Calu3 (cell line): ENCODE measurements around the gene TP53TG5. TPM values are rescaled to one million over a fixed set of nuclear protein-coding genes. Genes with fewer than 3 reads are reported as not detected.
A peak's percentile ranks its signal among the peaks of the same experiment; 100 is the strongest.

Source experiments
- BruUV-seq: library from RNA; stranded (reverse); fragments of 400-500 nt; replicated peaks from 2 replicates; lab custom pipeline; 2021; lab: Mats Ljungman, UMichigan
- CTCF ChIA-PET: fragments of 300-600 bp; sonication (Branson Sonifier 250); formaldehyde crosslinking; loops from one replicate; lab custom pipeline; 2022; ENCODE audit warnings: antibody characterized with exemption; lab: Charles Lee
- DNase-seq: peaks from one replicate; pipeline ENCODE4 v3.0.0; 2022
- H3K27ac Mint-ChIP-seq: one replicate; pipeline ENCODE4 v1.8.0; 2022; ENCODE audit warnings: mixed read lengths; ENCODE audit not compliant: unreplicated experiment
- H3K27me3 Mint-ChIP-seq: one replicate; pipeline ENCODE4 v1.8.0; 2022; ENCODE audit warnings: mixed read lengths; ENCODE audit not compliant: unreplicated experiment
- H3K36me3 Mint-ChIP-seq: one replicate; pipeline ENCODE4 v1.8.0; 2022; ENCODE audit warnings: mild to moderate bottlenecking, moderate library complexity, mixed read lengths; ENCODE audit not compliant: insufficient read depth, unreplicated experiment
- H3K4me1 Mint-ChIP-seq: one replicate; pipeline ENCODE4 v1.8.0; 2022; ENCODE audit warnings: mild to moderate bottlenecking, low read depth, mixed read lengths; ENCODE audit not compliant: unreplicated experiment
- H3K4me3 Mint-ChIP-seq: one replicate; pipeline ENCODE4 v1.8.0; 2022; ENCODE audit warnings: mild to moderate bottlenecking, low read depth, moderate library complexity, mixed read lengths; ENCODE audit not compliant: unreplicated experiment
- H3K9me3 Mint-ChIP-seq: one replicate; pipeline ENCODE4 v1.8.0; 2022; ENCODE audit warnings: low read depth, mixed read lengths; ENCODE audit not compliant: unreplicated experiment
- CTCF ChIP-seq: fragments of 200-600 bp; IDR thresholded peaks from one replicate; pipeline ENCODE4 v1.8.0; 2022; ENCODE audit warnings: antibody characterized with exemption; ENCODE audit not compliant: unreplicated experiment
- intact Hi-C: fragments of 100-400 bp; cut with micrococcal nuclease; formaldehyde crosslinking; loops from one replicate; pipeline ENCODE4 v1.10.0; 2022; ENCODE audit not compliant: unreplicated experiment
- total RNA-seq: library from RNA; stranded (reverse); gene quantifications from 2 replicates; pipeline ENCODE4 v1.2.3, GENCODE V29; 2022

Gene TP53TG5
- total RNA-seq, 1 experiment from 2014 or later, result 0.52 TPM

DNA sequence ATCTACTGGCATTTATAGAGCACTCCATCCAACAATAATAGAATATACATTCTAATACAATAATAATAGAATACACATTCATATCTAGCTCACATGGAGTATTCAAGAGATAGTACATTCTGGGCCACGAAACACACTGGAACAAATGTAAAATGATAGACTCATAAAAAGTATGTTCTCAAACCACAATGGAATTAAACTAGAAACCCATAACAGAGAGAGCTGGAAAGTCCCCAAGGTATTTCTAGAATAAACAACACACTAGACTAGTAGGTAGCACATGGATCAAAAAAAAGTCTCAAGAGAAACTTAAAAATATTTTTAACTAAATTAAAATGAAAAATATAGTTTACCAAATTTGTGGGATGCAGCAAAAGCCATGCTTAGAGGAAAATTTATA lies 9.1 kb upstream of the TP53TG5 start:
- BruUV-seq, result no TSS peak
- no peaks in the 10 kb centered on the region for H3K4me1 Mint-ChIP-seq
- H3K9me3 Mint-ChIP-seq, result no peaks in the 10 kb centered on the region
- CTCF ChIA-PET, result interaction anchor here (1.1 kb wide), 1 partner anchor 13 kb away, joined by 3 read pairs; no protein-coding TSS in a partner anchor
- no peak for TF ChIP-seq CTCF
- no peak for DNase-seq
- H3K27me3 Mint-ChIP-seq, result no peaks in the 10 kb centered on the region
- no peak overlapping the region for H3K4me3 Mint-ChIP-seq
- intact Hi-C loops, result no loop called here
- H3K27ac Mint-ChIP-seq, result no peak overlapping the region
- H3K36me3 Mint-ChIP-seq, result no peaks in the 10 kb centered on the region

GRCh38 chr20:45377269-45377668 lies 856 bp downstream of the TP53TG5 start:
- BruUV-seq, result no TSS peak
- Mint-ChIP-seq H3K4me3 (no peak overlapping the region), H3K9me3 (no peaks in the 10 kb centered on the region), H3K27me3 (no peaks in the 10 kb centered on the region), H3K4me1 (no peaks in the 10 kb centered on the region), H3K27ac (no peak overlapping the region), H3K36me3 (peaks cover 15% of the 10 kb centered on the region)
- no peak for TF ChIP-seq CTCF
- DNase-seq, result no peak
- CTCF ChIA-PET, result interaction anchor here (5.5 kb wide), 1 partner anchor 59 kb away, joined by 110 read pairs; no protein-coding TSS in a partner anchor
- intact Hi-C loops, result no loop called here

- intact Hi-C loops, result loop anchor here (2.0 kb wide), 1 partner anchor 62 kb away; no protein-coding TSS in a partner anchor
- peaks cover 16% of the 10 kb centered on the region for H3K36me3 Mint-ChIP-seq
- no peaks in the 10 kb centered on the region for H3K27me3 Mint-ChIP-seq
- no peak for DNase-seq
- no peaks in the 10 kb centered on the region for H3K9me3 Mint-ChIP-seq
- no TSS peak for BruUV-seq
- no peak overlapping the region for H3K27ac Mint-ChIP-seq
- CTCF ChIA-PET, result interaction anchor here (0.6 to 5.5 kb wide), 3 partner anchors 53 to 62 kb away, joined by 5 to 110 read pairs (median 5); no protein-coding TSS in a partner anchor
- H3K4me1 Mint-ChIP-seq, result no peaks in the 10 kb centered on the region
- H3K4me3 Mint-ChIP-seq, result no peak overlapping the region
- TF ChIP-seq CTCF, result no peak
These were observed 3.2 kb downstream of the TP53TG5 start for GRCh38 chr20:45374966-45375365.

DNA sequence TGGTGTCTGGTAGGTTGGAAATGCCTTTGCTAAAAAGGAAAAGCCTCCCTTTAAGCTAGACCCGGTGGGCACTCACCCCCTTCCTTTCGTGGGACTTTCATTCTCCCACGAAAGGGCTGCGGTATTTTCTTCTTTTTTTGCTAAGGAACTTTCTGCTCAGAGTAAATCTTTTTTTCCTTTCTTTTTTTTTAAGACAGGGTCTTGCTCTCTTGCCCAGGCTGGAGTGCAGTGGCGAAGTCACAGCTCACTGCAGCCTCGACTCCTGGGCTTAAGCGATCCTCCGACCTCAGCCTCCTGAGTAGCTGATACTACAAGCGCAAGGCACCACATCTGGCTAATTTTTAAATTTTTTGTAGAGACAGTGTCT lies 4.0 kb downstream of the TP53TG5 start:
- Mint-ChIP-seq H3K36me3 (peaks cover 16% of the 10 kb centered on the region), H3K27me3 (no peaks in the 10 kb centered on the region), H3K9me3 (no peaks in the 10 kb centered on the region), H3K4me1 (no peaks in the 10 kb centered on the region), H3K4me3 (peak overlapping the region; percentile 84), H3K27ac (peak overlapping the region; percentile 70)
- BruUV-seq, result no TSS peak
- CTCF ChIA-PET, result interaction anchor here (0.6 to 5.5 kb wide), 33 partner anchors 8 to 653 kb away, joined by 3 to 110 read pairs (median 5); partner anchors contain the start of genes PIGT, SDC4, SYS1 and WFDC10A
- intact Hi-C loops, result loop anchor here (2.0 kb wide), 1 partner anchor 63 kb away; no protein-coding TSS in a partner anchor
- DNase-seq, result no peak
- TF ChIP-seq CTCF, result no peak
